UCSD-AML1 (cell line): ENCODE data around the gene RAB6C.
"Not testable (repeated sequence)": the region's sequence is repeated elsewhere in the genome, so short reads cannot be mapped to it uniquely, and the experiment has no call there.

Experiments used
- DNase-seq: peaks from one replicate; lab custom pipeline; 2025; ENCODE audit not compliant: unreplicated experiment; lab: John Stamatoyannopoulos, UW

Gene RAB6C

DNA sequence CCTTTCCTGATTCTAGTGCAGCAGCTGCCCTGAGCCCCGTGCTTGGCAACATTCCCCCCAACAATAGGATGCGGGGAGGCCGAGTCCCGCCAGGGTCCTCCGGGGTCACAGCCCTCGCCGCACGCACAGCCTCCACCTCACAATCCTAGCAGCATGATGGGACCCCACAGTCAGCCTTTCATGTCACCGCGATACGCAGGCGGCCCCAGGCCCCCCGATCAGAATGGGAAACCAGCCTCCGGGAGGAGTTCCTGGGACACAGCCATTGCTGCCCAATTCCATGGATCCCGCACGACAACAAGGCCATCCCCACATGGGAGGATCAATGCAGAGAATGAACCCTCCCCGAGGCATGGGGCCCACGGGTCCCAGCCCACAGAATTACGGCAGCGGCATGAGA lies 13.7 kb downstream of the RAB6C start:
- DNase-seq: not testable (repeated sequence)

DNA sequence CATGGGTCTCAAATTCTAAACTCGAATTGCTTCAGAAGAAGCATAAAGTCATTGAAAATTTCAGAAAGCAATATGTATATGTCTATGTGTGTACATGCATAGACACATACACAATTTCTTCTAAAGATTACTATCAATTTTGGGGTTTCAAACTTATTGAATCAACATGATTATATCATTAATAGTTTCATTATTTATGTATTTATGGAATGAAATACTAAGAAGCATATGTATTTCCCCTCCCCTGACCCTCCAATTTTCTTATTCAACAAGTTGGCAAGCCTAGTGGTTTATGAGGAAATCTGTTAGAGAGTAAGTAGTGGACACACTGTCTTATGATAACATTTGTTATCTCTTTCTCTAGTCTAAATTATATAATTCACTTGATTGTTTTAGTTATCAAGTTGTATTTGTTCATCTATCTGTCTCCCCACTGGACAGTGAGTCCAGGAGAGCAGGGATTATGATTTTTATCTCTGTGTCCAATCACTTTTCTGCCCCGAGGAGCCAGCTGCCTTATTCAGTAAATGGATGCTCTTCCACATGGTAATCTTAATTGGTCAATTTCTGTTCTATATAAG lies 17.3 kb downstream of the RAB6C start:
- not testable (repeated sequence) for DNase-seq

DNA sequence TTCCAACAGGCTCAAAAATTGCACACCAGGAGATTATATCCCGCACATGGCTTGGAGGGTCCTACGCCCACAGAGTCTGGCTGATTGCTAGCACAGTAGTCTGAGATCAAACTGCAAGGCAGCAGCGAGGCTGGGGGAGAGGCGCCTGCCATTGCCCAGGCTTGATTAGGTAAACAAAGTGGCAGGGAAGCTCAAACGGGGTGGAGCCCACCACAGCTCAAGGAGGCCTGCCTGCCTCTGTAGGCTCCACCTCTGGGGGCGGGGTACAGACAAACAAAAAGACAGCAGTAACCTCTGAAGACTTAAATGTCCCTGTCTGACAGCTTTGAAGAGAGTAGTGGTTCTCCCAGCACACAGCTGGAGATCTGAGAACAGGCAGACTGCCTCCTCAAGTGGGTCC lies 19.3 kb downstream of the RAB6C start:
- DNase-seq: not testable (repeated sequence)

DNA sequence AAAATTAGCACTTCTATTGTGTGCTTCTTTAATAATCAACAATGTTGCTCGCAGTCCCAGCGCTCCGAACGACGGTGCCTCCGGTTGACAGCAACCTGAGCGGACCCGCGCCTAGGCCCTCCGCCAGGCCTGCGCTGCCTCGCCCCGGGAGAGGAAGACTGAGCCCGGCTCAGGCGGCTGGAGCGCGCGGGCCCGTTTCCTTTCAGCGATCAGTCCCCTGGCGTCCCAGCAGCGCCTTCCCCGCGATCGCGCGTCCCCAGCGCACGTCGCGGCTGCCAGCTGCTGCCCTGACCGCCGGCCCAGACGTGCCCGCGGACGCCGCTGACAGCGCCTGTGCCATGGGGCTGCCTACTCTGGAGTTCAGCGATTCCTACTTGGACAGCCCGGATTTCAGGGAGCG lies 26.4 kb downstream of the RAB6C start:
- DNase-seq: not testable (repeated sequence)

DNA sequence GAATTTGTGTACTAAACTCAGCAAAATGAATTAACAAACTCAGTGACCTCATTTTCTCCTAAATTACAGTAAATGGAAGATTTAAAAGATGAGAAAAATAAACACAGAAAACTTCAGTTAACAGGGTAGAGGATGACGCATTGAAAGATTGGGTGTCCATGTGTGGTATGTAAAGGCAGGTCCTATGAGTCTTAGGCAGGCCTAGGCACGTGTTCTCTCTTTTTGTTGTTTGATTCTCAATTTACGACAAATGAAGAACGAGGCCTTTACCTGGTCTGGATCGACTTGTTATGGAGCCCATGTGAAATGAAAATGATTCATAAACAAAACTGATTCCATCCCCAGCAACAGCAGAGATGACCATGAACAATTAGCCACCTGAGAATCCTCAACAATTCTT lies 37.2 kb downstream of the RAB6C start:
- DNase-seq: not testable (repeated sequence)

DNA sequence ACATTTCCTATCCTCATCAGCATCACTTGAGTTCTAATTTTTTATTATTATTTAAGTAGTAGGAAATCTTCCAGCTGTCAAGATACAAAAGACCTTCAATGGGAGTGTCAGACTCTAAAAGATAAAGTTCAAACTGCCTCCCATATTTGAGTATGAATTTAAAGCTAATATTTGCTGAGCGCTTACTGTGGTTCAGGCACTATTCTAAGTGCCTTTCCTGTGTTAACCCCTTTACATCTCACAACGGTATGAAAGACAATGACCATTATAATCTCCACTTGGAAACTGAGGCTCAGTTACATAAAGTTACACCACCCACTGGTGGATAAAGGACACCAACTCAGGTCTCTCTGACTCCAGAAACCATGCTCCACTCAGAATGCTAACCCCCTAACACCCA lies 39.9 kb downstream of the RAB6C start:
- DNase-seq: no peak

DNA sequence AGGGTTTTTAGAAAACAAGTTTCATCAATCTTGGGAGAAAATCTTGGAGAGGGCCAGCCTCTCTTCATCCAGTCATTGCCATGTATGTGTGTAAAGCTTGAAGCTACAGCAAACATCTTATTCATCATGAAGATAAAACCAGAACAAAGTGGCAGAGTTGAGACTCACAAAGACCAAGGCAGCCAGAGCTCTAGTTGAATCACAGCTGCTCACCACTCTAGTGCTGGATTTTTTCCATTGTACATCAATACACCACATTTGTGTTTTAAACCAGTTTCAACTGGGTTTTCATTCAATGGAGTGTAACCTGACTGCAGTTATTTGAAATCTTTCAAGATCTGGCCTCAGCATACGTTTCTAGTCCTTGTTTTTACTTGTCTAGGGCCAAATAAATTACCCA lies 40.6 kb downstream of the RAB6C start:
- DNase-seq: not testable (repeated sequence)

DNA sequence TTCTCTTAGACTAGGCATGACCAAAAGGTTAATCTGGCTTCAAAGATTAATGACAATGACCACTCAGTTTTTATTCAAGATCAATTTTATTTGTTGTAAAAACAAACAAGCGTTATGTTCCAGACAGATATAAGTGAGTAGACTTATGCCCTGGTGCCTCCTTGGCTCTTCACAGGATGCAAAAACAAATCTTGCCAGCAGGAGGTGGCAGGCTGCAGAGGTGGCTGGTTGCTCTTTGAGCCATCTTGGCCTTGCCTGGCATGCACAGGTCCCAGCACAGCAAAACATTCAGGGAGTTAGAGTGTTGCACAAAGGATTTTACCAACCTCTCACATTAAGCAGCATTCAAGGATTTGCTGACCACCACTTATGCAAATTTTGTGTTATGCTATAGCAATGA lies 46.5 kb downstream of the RAB6C start:
- DNase-seq: not testable (repeated sequence)
